DOHH2 (cell line): Measurements from ENCODE around the gene RNF217.

ENCODE experiments used
- H3F3A ChIP-seq: fragments of 200-600 bp; sonication (generic), shearing (Covaris generic); 2 replicates; pipeline ENCODE4 v1.6.0; 2016; ENCODE audit warnings: antibody characterized with exemption, mild to moderate bottlenecking; ENCODE audit not compliant: control insufficient read depth, insufficient read depth
- H3K27ac ChIP-seq: fragments of 200-600 bp; sonication (generic); 2 replicates; pipeline ENCODE4 v1.5.1; 2014; ENCODE audit warnings: low read depth, mild to moderate bottlenecking, low read length, moderate library complexity
- H3K27me3 ChIP-seq: fragments of 200-600 bp; sonication (generic); 2 replicates; pipeline ENCODE4 v1.6.1; 2014; ENCODE audit warnings: mild to moderate bottlenecking, low read length, mixed read lengths; ENCODE audit not compliant: control insufficient read depth
- H3K36me3 ChIP-seq: fragments of 200-600 bp; sonication (generic); 2 replicates; pipeline ENCODE4 v1.6.1; 2014; ENCODE audit warnings: mild to moderate bottlenecking, low read length, moderate library complexity, mixed read lengths; ENCODE audit not compliant: control insufficient read depth
- H3K4me1 ChIP-seq: fragments of 200-600 bp; sonication (generic); 2 replicates; pipeline ENCODE4 v1.6.1; 2014; ENCODE audit warnings: mild to moderate bottlenecking, low read length, mixed read lengths; ENCODE audit not compliant: control insufficient read depth
- H3K4me2 ChIP-seq: fragments of 200-600 bp; sonication (generic); 2 replicates; pipeline ENCODE4 v1.6.0; 2014; ENCODE audit warnings: mild to moderate bottlenecking, low read length, moderate library complexity
- H3K4me3 ChIP-seq: fragments of 200-600 bp; sonication (generic); 2 replicates; pipeline ENCODE4 v1.5.1; 2014; ENCODE audit warnings: mild to moderate bottlenecking, low read length, mixed read lengths
- H3K79me2 ChIP-seq: fragments of 200-600 bp; sonication (generic); 2 replicates; pipeline ENCODE4 v1.6.1; 2014; ENCODE audit warnings: mild to moderate bottlenecking, low read length, mixed read lengths; ENCODE audit not compliant: control insufficient read depth
- H3K9me2 ChIP-seq: fragments of 200-600 bp; sonication (generic); replicated peaks from 2 replicates; pipeline ENCODE4 v1.6.1; 2014; ENCODE audit warnings: mild to moderate bottlenecking, low read length, mixed read lengths; ENCODE audit not compliant: control insufficient read depth
- H3K9me3 ChIP-seq: fragments of 200-600 bp; sonication (generic); 2 replicates; pipeline ENCODE4 v1.6.1; 2014; ENCODE audit warnings: antibody characterized with exemption, low read length, mixed read lengths; ENCODE audit not compliant: control insufficient read depth, insufficient read depth
- H4K20me1 ChIP-seq: fragments of 200-600 bp; sonication (generic); 2 replicates; pipeline ENCODE4 v1.6.0; 2014; ENCODE audit warnings: low read depth, mild to moderate bottlenecking, antibody characterized with exemption, low read length, moderate library complexity; ENCODE audit not compliant: control insufficient read depth, insufficient read depth
- CTCF ChIP-seq: fragments of 200-600 bp; sonication (generic); IDR thresholded peaks from one replicate; pipeline ENCODE4 v1.5.1; 2014; ENCODE audit warnings: antibody characterized with exemption, mild to moderate bottlenecking, low read depth, low read length; ENCODE audit not compliant: poor library complexity, severe bottlenecking
- EZH2phosphoT487 ChIP-seq: fragments of 200-600 bp; sonication (generic); IDR thresholded peaks from 2 replicates; pipeline ENCODE4 v1.6.1; 2017; ENCODE audit warnings: borderline replicate concordance, mild to moderate bottlenecking, antibody characterized with exemption, low read length, moderate library complexity, mixed read lengths

Gene RNF217

GRCh38 chr6:125078602-125079321 lies 116.5 kb downstream of the RNF217 start:
- Histone ChIP-seq H3K9me3 (no peaks in the 10 kb centered on the region), H3K9me2 (no peaks in the 10 kb centered on the region), H3K27me3 (no peaks in the 10 kb centered on the region), H3F3A (no peaks in the 10 kb centered on the region), H3K27ac (no peak overlapping the region), H3K79me2 (no peaks in the 10 kb centered on the region), H3K4me1 (no peaks in the 10 kb centered on the region), H3K4me2 (no peak overlapping the region), H3K36me3 (no peaks in the 10 kb centered on the region), H3K4me3 (no peak overlapping the region), H4K20me1 (no peaks in the 10 kb centered on the region)
- TF ChIP-seq EZH2phosphoT487, result no peak
- no peak for TF ChIP-seq CTCF

DNA sequence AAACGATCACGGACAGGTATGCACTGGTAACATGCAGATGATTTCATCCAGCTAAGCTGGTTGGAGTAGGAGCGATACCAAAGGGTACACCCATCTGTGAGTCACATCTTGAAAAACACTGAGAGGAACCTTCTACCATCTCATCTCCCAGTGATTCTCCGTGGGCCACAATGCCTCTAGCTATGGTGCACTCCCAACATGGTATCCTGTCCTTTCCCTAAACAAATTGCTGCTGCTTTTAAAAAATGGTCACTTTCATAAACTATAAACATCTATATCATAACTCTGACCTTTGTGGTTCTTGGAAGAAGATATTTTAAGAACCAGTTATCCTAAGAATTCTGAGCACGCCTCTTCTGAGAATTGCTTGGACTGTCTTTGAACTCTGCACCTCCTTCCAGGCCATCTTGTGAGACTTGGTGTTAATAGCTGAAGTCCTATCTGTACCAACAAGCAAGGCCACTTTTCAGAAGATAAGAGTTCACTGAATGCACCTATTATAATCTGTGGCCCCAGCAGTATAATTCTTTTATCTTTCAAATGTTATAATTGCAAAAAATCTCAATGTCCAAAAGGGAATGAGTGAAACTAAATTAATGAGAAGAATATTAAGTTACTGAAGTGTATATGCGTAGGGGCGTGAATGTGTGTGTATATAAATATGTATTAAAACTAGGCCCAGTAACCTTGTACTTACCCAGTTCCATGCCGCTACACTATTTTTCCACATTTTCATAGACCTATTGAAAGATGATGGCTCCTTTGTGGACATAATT lies 120.9 kb downstream of the RNF217 start:
- Histone ChIP-seq H4K20me1 (no peaks in the 10 kb centered on the region), H3K27me3 (no peaks in the 10 kb centered on the region), H3K9me2 (no peaks in the 10 kb centered on the region), H3K4me3 (no peak overlapping the region), H3K27ac (no peak overlapping the region), H3K79me2 (no peaks in the 10 kb centered on the region), H3K4me1 (no peaks in the 10 kb centered on the region), H3K36me3 (no peaks in the 10 kb centered on the region), H3K4me2 (no peak overlapping the region), H3K9me3 (no peaks in the 10 kb centered on the region), H3F3A (no peaks in the 10 kb centered on the region)
- no peak for TF ChIP-seq EZH2phosphoT487
- TF ChIP-seq CTCF, result no peak

DNA sequence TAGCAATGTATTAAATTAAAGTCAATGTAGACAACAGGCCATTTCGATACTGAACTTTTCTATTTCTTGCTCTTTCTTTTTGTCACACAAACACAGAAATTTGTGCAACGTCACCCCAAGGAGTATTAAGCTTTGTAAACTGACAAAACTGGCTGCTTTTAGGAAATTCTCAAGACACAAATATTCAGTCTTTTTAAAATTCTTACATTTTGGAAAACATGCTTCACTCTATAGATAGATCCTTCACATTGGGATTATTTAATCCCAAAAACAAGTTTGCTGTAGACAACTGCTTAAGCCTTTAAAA lies 121.4 kb downstream of the RNF217 start:
- no peak overlapping the region for H3K4me2 ChIP-seq

More for the DNA sequence above, 121.4 kb downstream of the RNF217 start:
- Histone ChIP-seq H3K36me3 (no peaks in the 10 kb centered on the region), H3K9me3 (no peaks in the 10 kb centered on the region), H4K20me1 (no peaks in the 10 kb centered on the region), H3K9me2 (no peaks in the 10 kb centered on the region), H3K4me1 (no peaks in the 10 kb centered on the region), H3K27ac (no peak overlapping the region), H3K4me3 (no peak overlapping the region), H3F3A (no peaks in the 10 kb centered on the region), H3K27me3 (no peaks in the 10 kb centered on the region), H3K79me2 (no peaks in the 10 kb centered on the region)
- no peak for TF ChIP-seq EZH2phosphoT487
- no peak for TF ChIP-seq CTCF
